ENCODE results near the gene SELENOI.
A peak's percentile ranks its signal among the peaks of the same experiment; 100 is the strongest.
"Not testable (repeated sequence)": the region's sequence is repeated elsewhere in the genome, so short reads cannot be mapped to it uniquely, and the experiment has no call there.

Gene SELENOI

GRCh38 chr2:26337298-26337697 lies 8.6 kb upstream of the SELENOI start:
- Mint-ChIP-seq H3K9me3 (no peaks in the 10 kb centered on the region), H3K27me3 (ENCODE audit: low read depth) (no peaks in the 10 kb centered on the region), H3K27ac (no peak overlapping the region), H3K36me3 (ENCODE audit: low read depth) (no peaks in the 10 kb centered on the region), H3K4me3 (no peak overlapping the region), H3K4me1 (ENCODE audit: low read depth) (peaks cover 2% of the 10 kb centered on the region)

DNA sequence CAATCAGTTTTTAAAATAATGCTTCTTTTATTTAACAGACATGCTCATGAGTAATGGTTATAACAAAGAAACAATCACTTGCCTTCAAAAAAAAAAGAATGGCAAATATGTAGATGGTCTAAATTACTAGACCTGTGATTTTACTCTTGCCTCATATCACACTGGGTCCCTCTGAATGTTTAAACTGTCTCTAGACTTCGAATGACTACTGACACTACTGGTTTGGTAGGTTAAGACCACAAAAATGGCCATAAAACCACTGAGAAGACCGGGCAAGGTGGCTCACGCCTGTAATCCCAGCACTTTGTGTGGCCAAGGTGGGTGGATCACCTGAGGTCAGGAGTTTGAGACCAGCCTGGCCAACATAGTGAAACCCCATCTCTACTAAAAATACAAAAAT lies 5.1 kb upstream of the SELENOI start:
- H3K36me3 Mint-ChIP-seq (ENCODE audit: low read depth), result peaks cover 3% of the 10 kb centered on the region
- no peak overlapping the region for H3K27ac Mint-ChIP-seq
- peaks cover 8% of the 10 kb centered on the region for H3K4me1 Mint-ChIP-seq (ENCODE audit: low read depth)
- no peaks in the 10 kb centered on the region for H3K27me3 Mint-ChIP-seq (ENCODE audit: low read depth)
- H3K4me3 Mint-ChIP-seq, result no peak overlapping the region
- H3K9me3 Mint-ChIP-seq, result no peaks in the 10 kb centered on the region

DNA sequence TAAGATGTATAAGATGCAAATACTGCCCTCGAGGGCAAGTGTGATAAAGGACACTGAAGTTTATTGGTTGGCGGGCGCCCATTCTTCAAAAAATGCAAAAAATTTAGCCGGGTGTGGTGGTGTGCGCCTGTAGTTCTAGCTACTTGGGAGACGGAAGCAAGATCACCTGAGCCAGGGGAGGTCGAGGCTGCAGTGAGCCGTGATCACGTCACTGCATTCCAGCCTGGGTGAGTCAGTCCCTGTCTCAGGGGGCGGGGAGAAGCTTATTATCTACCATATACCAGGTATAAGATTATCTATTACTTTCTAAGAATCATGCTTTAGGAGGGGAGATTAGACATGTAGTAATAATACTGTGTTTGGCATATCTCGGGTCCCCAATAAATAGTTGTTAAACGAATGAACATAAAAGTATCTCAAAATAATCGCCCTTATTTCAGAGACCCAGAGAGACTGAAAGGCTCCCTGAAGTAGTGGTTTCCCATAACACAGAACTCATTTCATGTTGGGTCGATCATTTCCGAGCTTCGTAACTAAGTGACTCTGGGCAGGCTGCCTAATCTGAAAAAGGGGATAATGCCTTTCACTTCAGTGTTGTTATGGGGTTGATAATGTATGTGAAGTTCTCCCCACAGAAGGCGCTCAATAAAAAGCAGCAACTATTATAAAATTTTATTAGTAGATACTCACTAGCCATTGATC lies 1.2 kb upstream of the SELENOI start:
- no peaks in the 10 kb centered on the region for H3K27me3 Mint-ChIP-seq (ENCODE audit: low read depth)
- H3K4me3 Mint-ChIP-seq, result peak overlapping the region; percentile 98
- peaks cover 6% of the 10 kb centered on the region for H3K36me3 Mint-ChIP-seq (ENCODE audit: low read depth)
- H3K4me1 Mint-ChIP-seq (ENCODE audit: low read depth), result peaks cover 20% of the 10 kb centered on the region
- H3K9me3 Mint-ChIP-seq, result no peaks in the 10 kb centered on the region
- peak overlapping the region; percentile 97 for H3K27ac Mint-ChIP-seq

GRCh38 chr2:26345283-26345544 lies 729 bp upstream of the SELENOI start:
- Mint-ChIP-seq H3K27ac (peak overlapping the region; percentile 97), H3K4me1 (ENCODE audit: low read depth) (peaks cover 20% of the 10 kb centered on the region), H3K4me3 (peak overlapping the region; percentile 98), H3K9me3 (no peaks in the 10 kb centered on the region), H3K36me3 (ENCODE audit: low read depth) (peaks cover 6% of the 10 kb centered on the region), H3K27me3 (ENCODE audit: low read depth) (no peaks in the 10 kb centered on the region)

DNA sequence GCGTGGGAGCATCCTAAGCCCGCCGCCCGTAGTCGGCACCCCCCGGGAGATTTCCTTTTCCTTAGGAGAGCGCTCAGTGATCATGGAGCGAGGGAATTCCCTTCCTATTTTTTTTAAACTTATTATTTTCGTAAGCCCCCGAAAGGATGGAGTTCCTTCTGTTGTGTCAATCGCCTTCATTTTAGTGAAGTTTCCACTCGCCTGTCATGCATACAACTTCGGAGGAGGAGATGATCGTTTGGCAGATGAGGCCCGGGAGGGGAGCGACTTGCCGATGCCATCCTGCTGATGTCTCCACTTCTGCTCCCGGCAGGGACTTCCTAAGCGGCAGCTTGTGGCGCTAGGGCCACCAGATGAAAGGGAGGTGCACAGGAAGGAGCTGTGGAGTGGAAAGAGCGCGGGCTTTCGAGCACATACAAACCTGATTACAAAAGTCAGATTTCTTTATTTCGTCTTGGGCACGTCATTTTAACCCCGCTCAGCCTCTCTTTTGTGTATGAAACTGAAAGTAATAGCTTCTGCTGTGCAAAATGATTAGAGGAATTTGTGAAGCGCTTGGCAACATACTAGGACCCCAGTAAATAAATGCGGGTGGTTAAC lies 611 bp downstream of the SELENOI start, which contains the start of gene ADGRF3:
Gene ADGRF3, minus strand, starts transcription at position 336 of the 600 bp plus-strand sequence. CDS start 555 bp downstream, outside the sequence.
- Mint-ChIP-seq H3K4me1 (ENCODE audit: low read depth) (peaks cover 24% of the 10 kb centered on the region), H3K27ac (peak within 1 kb of the TSS; percentile 97), H3K27me3 (ENCODE audit: low read depth) (no peaks in the 10 kb centered on the region), H3K9me3 (no peaks in the 10 kb centered on the region), H3K4me3 (peak within 1 kb of the TSS; percentile 98), H3K36me3 (ENCODE audit: low read depth) (peaks cover 10% of the 10 kb centered on the region)

- Mint-ChIP-seq H3K9me3 (no peaks in the 10 kb centered on the region), H3K27me3 (ENCODE audit: low read depth) (no peaks in the 10 kb centered on the region), H3K4me3 (peak overlapping the region; percentile 98), H3K27ac (peak overlapping the region; percentile 97), H3K36me3 (ENCODE audit: low read depth) (peaks cover 13% of the 10 kb centered on the region), H3K4me1 (ENCODE audit: low read depth) (peaks cover 27% of the 10 kb centered on the region)
These were observed 1.4 kb downstream of the SELENOI start for GRCh38 chr2:26347286-26347865.

- no peaks in the 10 kb centered on the region for H3K9me3 Mint-ChIP-seq
- H3K36me3 Mint-ChIP-seq (ENCODE audit: low read depth), result peaks cover 16% of the 10 kb centered on the region
- H3K4me3 Mint-ChIP-seq, result no peak overlapping the region
- H3K27ac Mint-ChIP-seq, result no peak overlapping the region
- H3K27me3 Mint-ChIP-seq (ENCODE audit: low read depth), result no peaks in the 10 kb centered on the region
- peaks cover 27% of the 10 kb centered on the region for H3K4me1 Mint-ChIP-seq (ENCODE audit: low read depth)
These were observed 3.7 kb downstream of the SELENOI start for GRCh38 chr2:26349690-26350089.

GRCh38 chr2:26351375-26352090 lies 5.6 kb downstream of the SELENOI start:
- Mint-ChIP-seq H3K36me3 (ENCODE audit: low read depth) (peaks cover 16% of the 10 kb centered on the region), H3K4me1 (ENCODE audit: low read depth) (peaks cover 33% of the 10 kb centered on the region), H3K27me3 (ENCODE audit: low read depth) (no peaks in the 10 kb centered on the region), H3K9me3 (no peaks in the 10 kb centered on the region), H3K27ac (no peak overlapping the region), H3K4me3 (no peak overlapping the region)

DNA sequence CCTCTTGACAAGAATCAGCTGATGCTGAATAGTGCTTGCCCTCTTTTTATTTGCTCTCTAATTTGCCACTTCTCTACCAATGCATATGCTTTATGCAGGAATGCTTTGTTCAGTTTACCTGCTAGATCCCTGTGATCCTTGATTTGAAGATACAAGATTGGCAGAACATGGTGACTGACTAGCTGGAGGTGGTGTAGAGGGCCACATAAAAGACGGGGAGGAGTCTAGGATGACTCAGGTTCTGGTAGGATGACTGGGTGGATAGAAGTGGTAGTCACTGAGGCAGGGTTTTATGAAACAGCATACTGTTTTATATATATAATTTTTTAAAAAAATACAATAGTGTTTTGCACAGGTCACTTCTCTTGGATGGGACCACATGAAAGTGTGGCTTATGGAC lies 6.9 kb downstream of the SELENOI start:
- no peaks in the 10 kb centered on the region for H3K27me3 Mint-ChIP-seq (ENCODE audit: low read depth)
- no peaks in the 10 kb centered on the region for H3K9me3 Mint-ChIP-seq
- no peak overlapping the region for H3K4me3 Mint-ChIP-seq
- peak overlapping the region; percentile 58 for H3K27ac Mint-ChIP-seq
- H3K36me3 Mint-ChIP-seq (ENCODE audit: low read depth), result peaks cover 17% of the 10 kb centered on the region
- peaks cover 40% of the 10 kb centered on the region for H3K4me1 Mint-ChIP-seq (ENCODE audit: low read depth)

GRCh38 chr2:26354469-26354868 lies 8.5 kb downstream of the SELENOI start:
- H3K4me1 Mint-ChIP-seq (ENCODE audit: low read depth), result peaks cover 37% of the 10 kb centered on the region
- not testable (repeated sequence) for H3K4me3 Mint-ChIP-seq; H3K27me3 Mint-ChIP-seq (ENCODE audit: low read depth); H3K27ac Mint-ChIP-seq; H3K9me3 Mint-ChIP-seq
- H3K36me3 Mint-ChIP-seq (ENCODE audit: low read depth), result peaks cover 14% of the 10 kb centered on the region

- peak overlapping the region; percentile 3 for H3K27ac Mint-ChIP-seq
- H3K4me1 Mint-ChIP-seq (ENCODE audit: low read depth), result peaks cover 40% of the 10 kb centered on the region
- H3K36me3 Mint-ChIP-seq (ENCODE audit: low read depth), result peaks cover 14% of the 10 kb centered on the region
- H3K4me3 Mint-ChIP-seq, result no peak overlapping the region
- H3K9me3 Mint-ChIP-seq, result no peaks in the 10 kb centered on the region
- H3K27me3 Mint-ChIP-seq (ENCODE audit: low read depth), result no peaks in the 10 kb centered on the region
These were observed 9.4 kb downstream of the SELENOI start for GRCh38 chr2:26355038-26355995.

DNA sequence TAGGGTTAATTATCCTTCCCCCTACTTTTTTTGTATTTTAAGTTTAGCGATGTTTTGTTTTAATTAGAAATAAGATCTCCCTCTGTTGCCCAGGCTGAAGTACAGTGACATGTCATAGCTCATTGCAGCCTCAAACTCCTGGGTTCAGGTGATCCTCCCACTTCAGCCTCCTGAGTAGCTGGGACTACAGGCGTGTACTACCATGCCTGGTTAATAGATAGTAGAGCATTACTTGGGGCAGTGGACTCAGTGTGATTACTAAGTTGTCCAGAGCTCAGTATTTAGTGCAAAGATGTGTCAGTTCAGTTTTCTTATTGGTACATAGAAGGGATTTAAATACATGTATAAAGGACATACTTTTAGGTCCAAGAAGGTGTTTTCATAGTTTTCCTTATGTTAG lies 10.2 kb downstream of the SELENOI start:
- no peaks in the 10 kb centered on the region for H3K27me3 Mint-ChIP-seq (ENCODE audit: low read depth)
- peaks cover 14% of the 10 kb centered on the region for H3K36me3 Mint-ChIP-seq (ENCODE audit: low read depth)
- peaks cover 42% of the 10 kb centered on the region for H3K4me1 Mint-ChIP-seq (ENCODE audit: low read depth)
- H3K9me3 Mint-ChIP-seq, result no peaks in the 10 kb centered on the region
- no peak overlapping the region for H3K4me3 Mint-ChIP-seq
- no peak overlapping the region for H3K27ac Mint-ChIP-seq

DNA sequence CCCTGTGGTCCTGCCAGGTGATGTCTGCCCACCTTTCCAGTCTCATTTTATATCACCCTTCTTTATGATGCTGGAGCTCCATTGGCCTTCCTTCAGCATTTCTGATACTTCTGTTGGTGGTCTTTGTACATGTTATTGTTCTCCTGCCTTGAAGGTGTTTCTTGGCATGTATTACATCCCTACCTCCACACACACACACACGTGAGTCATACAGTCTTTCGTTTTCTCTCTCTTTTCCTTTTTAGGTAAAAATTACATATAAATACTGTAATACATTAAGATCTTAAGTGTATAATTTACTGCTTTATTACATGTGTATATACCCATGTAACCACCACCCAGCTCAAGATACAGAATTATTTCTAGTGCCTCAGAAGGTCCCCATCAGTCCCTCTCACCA lies 10.8 kb downstream of the SELENOI start:
- no peaks in the 10 kb centered on the region for H3K27me3 Mint-ChIP-seq (ENCODE audit: low read depth)
- peaks cover 9% of the 10 kb centered on the region for H3K36me3 Mint-ChIP-seq (ENCODE audit: low read depth)
- H3K4me1 Mint-ChIP-seq (ENCODE audit: low read depth), result peaks cover 38% of the 10 kb centered on the region
- no peak overlapping the region for H3K4me3 Mint-ChIP-seq
- no peaks in the 10 kb centered on the region for H3K9me3 Mint-ChIP-seq
- peak overlapping the region; percentile 50 for H3K27ac Mint-ChIP-seq

DNA sequence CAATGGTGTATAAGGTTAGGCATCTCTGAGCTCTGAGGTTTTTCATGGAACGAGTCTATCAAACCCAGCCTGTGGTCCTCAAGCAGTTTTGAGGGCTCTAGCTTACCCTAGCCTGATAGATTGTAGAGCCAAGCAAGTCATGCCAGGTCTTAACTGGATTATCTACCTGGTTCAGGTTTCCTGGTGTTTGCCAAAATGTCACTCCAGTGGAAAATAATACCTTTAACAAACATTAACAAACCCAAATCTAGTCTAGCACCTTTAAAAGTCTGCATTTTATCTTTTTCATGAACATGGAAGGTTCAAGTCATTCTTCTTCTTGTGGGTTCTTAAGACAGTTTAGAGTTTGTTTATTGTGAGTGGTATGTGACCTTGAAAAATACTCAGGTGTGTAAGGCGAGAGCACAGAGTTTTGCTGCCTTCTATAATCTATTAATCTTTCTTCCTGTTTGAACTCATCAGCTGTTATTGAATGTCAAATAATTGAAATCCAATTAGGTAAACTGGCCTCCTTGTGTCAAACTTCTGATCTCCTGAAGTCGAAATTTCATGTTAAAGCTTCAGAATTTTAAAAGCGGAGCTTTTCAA lies 14.0 kb downstream of the SELENOI start:
- Mint-ChIP-seq H3K36me3 (ENCODE audit: low read depth) (peaks cover 4% of the 10 kb centered on the region), H3K4me1 (ENCODE audit: low read depth) (peaks cover 37% of the 10 kb centered on the region), H3K9me3 (no peaks in the 10 kb centered on the region), H3K27me3 (ENCODE audit: low read depth) (no peaks in the 10 kb centered on the region), H3K27ac (no peak overlapping the region), H3K4me3 (no peak overlapping the region)
